GM13977 (cell line): ENCODE data around the gene PAQR4.
A peak's percentile ranks its signal among the peaks of the same experiment; 100 is the strongest.

Experiments used
- DNase-seq: peaks from one replicate; pipeline ENCODE4 v3.0.0; 2012; ENCODE audit warnings: low spot score
- in situ Hi-C: fragments of 300-500 bp; cut with MboI; formaldehyde crosslinking; loops from one replicate; pipeline ENCODE4 v1.12.0; 2022; ENCODE audit warnings: low sequenced_read_pairs, low pct_unique_long_range_greater_than_20kb, mixed read lengths, inconsistent platforms; ENCODE audit not compliant: unreplicated experiment
- TF ChIP-seq, protein P1 (sequence below): IDR thresholded peaks from 2 replicates; pipeline ENCODE4 v1.5.1; 2012; ENCODE audit warnings: mild to moderate bottlenecking, control low read depth; ENCODE audit not compliant: insufficient read depth; ENCODE audit errors: extremely low read depth, missing control alignments

The PAQR4 gene

DNA sequence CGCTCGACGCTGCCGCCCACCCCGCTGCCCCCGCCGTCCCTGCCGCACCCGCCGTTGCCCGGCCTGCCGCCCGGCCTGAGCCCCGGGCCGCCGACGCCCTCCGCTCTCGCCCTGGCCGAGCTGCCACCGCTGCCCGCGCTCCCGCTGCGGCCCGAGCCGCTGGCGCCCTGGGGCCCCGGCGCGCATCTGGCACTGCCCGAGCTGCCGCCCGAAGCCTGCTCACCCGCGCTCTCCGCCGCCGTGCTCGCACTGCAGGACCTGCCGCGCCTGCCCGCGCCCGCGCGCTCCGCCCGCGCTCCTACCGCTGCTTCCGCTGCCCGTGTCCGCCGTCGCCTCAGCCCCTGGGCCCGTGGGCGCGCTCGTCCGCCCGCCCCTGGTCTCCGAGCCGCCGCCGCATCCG is 35.2 kb downstream of the PAQR4 start:
- DNase-seq: no peak
- in situ Hi-C loops: no loop called here
- TF ChIP-seq, protein P1, sequence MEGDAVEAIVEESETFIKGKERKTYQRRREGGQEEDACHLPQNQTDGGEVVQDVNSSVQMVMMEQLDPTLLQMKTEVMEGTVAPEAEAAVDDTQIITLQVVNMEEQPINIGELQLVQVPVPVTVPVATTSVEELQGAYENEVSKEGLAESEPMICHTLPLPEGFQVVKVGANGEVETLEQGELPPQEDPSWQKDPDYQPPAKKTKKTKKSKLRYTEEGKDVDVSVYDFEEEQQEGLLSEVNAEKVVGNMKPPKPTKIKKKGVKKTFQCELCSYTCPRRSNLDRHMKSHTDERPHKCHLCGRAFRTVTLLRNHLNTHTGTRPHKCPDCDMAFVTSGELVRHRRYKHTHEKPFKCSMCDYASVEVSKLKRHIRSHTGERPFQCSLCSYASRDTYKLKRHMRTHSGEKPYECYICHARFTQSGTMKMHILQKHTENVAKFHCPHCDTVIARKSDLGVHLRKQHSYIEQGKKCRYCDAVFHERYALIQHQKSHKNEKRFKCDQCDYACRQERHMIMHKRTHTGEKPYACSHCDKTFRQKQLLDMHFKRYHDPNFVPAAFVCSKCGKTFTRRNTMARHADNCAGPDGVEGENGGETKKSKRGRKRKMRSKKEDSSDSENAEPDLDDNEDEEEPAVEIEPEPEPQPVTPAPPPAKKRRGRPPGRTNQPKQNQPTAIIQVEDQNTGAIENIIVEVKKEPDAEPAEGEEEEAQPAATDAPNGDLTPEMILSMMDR: no peak

DNA sequence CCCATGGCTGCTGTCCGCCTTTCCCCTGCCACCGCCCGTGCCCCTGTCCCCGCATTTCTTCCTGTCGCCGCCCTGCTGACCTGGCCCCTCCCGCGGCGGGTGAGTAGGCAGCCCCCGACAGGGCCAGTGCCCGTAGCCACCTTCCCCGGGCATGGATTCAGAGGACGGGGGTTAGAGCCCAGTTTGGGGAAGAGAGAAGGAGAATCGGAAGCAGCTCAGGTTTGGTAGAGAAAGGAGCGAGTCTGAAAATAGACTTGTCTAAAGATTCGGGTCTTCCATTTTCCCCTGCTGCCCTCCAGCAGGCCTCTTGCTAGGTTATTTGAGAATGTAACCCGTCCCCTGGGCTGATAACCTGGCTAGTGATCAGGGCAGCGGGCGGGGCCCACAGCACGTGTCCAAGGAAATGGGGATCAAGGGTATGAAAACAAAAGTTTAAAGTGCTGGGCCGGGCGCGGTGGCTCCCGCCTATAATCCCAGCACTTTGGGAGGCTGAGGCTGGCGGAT is 35.7 kb downstream of the PAQR4 start:
- TF ChIP-seq, protein P1: no peak
- in situ Hi-C loops: no loop called here
- DNase-seq: no peak

DNA sequence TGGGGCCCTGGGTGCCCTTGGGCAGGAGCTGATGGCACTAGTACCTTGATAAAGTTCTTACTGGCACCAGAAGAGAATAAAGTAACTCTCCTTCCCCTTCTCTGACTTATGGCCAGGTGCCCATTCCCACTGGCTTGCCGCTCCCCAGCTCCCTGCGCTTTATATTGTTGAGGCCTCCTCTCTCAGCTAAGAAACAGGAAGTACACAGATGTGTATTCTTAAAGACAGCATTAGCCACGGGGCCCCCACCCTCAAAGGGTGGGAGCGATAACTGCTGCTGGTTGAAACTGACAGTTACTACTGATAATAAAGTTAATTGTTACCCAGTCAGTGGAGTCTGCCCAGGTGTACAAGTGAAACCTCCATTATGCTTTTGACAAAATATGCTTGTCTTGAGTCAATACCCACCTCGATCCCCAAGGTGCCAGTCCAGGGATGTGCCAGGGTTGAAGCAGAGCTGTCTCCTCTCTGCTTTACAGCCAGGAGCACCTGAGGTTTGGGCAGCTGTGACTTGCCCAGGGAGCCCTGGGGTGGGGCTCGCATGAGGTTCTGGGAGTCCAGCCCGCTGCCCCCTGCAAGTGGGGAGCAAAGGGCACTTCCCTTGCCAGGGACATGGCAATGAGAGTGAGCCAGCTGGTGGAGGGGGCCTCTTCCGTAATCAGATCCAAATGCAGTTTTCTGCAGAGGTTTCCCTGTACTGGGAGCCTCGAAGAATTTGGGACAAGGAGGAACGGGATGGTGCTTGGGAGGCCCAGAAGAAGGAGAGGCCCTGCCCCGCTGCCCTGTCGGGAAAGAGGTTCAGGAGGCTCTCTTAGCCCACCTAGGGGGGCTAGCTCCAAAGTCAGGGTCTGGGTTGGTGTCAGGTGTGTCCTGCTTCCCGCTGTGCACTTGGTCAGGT is 38.2 kb downstream of the PAQR4 start:
- in situ Hi-C loops: no loop called here
- peak; percentile 45 for DNase-seq
- TF ChIP-seq, protein P1: no peak

DNA sequence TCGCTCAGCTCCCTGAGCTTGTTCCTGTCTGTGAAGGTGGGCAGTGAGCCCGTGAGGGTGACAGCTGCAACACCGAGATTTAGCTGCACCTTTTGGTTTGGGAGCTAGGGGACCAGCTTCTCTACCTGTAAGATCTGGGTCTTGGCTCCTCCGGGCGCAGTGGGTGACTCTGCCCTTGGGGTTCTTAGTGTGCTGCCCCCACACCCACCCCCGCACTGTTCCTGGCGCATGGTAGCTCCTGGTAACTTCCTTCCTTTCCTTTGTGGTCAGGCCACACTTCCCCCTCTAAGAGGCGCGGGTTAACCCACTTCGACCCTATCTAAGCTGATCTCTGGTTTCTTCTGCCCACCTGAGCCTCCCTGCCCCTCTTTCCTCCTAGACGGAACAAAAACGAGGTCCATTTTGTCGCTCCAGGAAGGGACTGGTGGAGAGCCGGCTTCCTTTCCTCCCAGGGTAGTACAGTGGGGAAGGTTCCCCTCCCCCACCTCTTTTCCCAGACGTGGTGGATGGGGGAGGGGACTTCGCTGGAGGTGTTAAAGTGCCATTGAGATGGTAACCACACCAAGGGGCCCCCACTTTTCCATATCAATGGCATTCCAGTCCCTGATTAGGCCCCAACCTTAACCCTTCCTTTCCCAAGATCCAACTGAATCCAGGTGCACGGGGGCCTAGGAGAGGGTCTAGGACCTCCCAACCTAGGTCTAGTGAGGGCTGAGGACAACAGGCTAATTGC is 39.0 kb downstream of the PAQR4 start:
- DNase-seq: no peak
- in situ Hi-C loops: no loop called here
- TF ChIP-seq, protein P1: no peak

DNA sequence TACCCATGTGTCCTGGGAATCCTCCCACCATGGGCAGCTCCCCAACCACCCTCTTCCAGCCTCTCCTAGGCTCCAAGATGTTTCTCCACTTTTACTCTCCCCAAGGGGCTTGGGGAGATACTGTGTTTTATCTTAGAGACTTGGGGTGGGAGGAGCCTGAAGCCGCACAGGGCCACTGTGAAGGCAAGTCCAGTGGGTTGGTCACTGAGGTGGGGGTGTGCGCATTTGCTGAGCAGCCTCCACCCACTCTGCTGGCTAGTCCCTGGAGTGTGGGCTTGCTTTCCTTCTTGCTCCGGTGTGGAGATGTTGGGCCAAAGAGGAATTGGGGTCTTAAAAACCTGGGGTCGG is 39.5 kb downstream of the PAQR4 start:
- in situ Hi-C loops: no loop called here
- TF ChIP-seq, protein P1: no peak
- no peak for DNase-seq

DNA sequence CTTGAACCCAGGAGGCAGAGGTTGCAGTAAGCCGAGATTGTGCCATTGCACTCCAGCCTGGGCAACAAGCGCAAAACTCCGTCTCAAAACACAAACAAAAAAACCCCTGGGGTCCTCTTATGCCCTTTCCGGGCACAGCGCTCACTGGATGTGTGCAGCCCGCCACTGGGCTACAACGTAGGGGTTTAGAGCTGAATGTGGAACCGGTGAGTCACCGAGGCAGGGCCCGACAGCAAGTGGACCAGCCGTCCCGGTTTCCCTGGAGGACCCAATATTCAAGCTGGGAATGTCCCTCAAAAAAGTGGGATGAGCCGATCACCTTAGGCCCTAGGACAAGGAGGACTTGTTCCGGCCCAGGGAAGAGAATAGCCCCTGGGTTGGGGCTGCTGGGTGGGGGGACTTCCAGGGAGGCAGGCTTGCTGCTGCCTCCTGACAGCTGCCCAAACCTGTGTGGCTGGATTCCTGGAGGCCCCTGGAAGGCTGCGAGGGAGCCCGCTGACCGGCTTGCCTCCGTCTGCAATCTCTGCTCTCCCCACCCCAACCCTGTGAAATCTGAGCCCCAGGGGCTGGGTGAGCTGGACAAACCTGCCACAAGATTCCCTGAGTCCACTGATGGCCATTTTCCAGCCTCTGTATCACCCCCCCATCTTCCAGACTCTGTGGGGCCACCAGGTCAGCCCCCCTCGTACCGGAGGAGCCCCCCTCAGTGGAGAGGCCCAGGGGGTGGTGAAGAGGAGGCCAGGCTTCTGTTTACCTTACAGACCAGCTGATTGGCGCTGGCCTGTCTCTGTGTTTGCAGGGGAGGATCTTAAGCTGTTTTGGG is 40.6 kb downstream of the PAQR4 start:
- in situ Hi-C loops: no loop called here
- TF ChIP-seq, protein P1: no peak
- DNase-seq: no peak
